ENCODE results near the gene PKN2. TPM values are rescaled to one million over a fixed set of nuclear protein-coding genes. Genes with fewer than 3 reads are reported as not detected.

PKN2 gene
- total RNA-seq, 1 donor from 2014 or later, result 23.9 TPM

DNA sequence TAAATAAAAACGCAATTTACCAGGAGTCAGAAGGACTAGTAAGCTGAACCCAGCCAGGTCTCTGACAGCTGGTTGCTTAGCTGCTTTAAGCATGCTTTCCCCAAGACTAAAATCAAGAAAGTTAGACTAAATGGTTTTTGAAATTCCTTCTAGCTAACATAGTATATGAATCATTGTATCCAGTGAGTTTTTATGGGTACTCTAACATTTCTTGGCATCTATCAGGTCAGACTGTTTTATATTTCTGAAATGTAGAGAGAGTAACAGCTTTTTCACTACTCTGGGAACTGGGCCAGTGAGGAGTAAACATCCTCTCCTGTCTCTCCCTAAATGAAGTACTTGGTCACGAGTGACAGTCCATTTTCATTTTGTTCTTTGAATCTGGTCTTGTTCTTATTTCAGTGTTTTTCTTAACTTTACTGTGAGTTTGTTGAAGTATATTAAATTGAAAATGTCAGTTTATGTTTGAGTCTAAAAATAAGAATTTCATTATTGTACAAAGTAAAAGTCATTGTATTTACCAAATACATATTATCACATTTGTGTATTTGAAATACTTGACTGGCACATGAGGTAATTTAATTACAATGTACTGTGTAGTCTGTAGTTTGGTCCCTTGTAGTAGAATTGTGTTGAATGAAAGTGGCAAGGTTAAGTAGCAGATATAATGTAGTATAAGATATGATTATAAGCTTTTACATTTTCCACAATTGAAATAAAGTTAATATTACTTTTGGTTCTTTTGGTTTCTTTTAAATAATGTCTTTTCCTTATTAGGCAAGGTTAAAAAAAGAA lies 47.6 kb downstream of the PKN2 start:
- DNase-seq (ENCODE audit: low read depth), result peak; percentile 84

DNA sequence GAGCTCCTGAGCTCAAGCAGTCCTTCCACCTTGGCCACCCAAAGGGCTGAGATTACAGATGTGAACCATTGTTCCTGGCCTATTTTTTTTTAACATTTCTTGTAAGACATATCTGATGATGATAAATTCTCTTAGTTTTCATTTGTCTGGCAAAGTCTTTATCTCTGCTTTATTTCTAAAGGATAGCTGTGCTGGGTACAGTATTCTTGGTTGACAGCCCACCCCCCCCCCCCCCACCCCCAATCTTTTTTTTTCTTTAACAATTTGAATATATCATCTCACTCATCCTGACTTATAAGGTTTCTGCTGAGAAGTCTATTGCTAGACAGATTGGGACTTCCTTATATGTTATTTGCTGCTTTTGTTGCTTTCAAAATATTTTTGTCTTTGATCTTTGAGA lies 51.3 kb downstream of the PKN2 start:
- no peak for DNase-seq (ENCODE audit: low read depth)

DNA sequence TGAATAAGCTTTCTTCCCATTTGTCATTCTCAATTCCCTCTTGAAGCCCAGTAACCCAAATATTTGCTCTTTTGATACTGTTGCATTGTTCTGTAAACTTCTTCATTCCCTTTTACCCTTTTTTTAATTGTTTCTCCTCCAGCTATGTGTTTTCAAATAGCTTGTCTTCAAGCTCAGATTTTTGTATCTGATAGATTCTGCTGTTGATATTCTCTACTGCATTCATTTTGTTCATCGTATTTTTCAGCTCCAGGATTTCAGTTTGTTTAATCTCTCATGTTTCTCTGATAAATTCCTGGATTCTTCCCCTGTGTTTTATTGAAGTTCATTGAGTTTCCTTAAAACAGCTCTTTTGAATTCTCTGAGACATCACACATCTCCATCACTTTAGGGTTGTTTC lies 51.8 kb downstream of the PKN2 start:
- DNase-seq (ENCODE audit: low read depth), result no peak

DNA sequence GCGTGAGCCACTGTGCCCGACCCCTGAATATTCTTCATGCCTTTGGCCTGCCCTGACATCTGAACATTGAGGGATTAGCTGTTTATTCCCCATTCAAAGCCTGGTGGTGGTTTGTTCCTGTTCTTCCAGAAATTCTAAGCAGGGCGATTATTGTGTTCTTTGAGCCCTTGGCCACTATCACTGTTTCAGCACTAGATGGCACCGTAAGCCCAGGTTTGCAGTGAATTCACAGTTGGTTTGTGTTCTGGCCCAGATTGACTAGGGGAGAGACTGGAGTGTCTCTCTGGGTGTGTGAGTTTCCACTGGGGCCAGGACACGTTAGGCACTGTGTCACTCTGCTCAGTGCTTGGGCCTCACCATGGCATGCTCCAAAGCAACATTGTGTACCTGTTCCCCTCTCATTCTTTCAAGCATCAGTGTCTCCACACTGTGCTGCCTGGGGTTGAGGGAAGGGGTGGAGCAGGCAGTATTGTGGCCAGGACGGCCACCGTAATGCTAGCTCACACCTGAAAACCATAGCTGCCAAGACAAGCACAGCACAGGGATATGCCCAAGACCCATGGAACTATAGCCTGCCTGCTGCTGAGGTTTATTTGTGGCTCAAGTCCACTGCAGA lies 52.7 kb downstream of the PKN2 start:
- peak; percentile 21 for DNase-seq (ENCODE audit: low read depth)

DNA sequence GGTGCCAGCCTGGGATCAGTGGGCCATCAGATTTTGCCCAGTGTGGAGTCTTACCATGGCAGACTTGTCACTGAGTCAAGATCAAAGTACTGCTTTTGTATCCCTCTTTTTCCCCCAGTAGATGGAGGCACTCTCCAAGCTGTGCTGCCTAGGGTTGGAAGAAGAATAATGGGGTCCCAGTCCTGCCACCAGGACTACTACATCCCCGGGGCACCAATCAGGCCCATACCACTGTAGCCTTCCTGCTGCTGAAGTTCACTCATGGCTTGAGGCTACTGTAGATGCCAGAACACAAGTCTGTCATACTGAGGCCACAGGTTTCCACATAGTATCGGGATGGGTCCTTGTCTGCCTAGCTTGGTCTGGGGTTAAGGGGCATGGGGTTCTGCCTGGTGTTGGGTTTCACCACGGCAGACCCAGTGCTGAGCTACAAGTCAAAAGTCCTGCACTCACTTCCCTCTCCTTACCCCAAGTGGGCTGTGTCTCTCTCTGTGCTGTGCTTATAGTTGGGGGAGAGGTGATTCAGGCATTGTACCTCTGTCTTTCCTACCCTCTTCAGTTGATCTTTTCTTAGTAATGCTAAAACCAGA lies 53.4 kb downstream of the PKN2 start:
- DNase-seq (ENCODE audit: low read depth), result no peak

DNA sequence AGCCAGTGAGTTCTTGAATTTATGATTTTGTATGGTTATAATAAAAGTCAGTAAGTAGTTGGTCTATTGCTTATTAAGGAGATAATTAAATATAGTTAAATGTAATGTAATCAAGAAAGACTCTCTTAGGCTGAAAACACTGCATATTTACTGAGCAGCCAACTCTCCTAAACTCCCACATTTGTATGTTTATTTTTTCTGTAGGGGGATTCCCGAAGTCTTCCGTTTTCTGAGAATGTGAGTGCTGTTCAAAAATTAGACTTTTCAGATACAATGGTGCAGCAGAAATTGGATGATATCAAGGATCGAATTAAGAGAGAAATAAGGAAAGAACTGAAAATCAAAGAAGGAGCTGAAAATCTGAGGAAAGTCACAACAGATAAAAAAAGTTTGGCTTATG lies 56.7 kb downstream of the PKN2 start:
- DNase-seq (ENCODE audit: low read depth), result no peak

DNA sequence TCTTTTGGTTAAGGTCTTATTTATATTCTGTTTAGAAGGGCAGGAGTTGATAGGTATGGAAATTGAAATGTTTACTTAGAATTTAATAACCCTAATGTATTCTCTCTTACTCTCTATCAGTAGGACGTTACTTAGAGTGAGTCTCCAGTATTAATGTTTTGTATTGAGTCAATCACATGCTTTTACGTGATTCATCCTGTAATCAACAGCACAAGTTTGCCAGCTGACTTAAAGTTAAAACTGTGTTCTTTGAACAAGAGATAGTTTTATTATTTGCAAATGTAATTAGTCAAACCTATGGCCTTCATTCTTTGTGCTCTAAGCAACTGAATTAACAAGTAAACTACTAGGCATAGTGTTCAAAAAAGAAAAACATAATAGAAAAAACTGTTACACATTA lies 57.3 kb downstream of the PKN2 start:
- peak; percentile 15 for DNase-seq (ENCODE audit: low read depth)

DNA sequence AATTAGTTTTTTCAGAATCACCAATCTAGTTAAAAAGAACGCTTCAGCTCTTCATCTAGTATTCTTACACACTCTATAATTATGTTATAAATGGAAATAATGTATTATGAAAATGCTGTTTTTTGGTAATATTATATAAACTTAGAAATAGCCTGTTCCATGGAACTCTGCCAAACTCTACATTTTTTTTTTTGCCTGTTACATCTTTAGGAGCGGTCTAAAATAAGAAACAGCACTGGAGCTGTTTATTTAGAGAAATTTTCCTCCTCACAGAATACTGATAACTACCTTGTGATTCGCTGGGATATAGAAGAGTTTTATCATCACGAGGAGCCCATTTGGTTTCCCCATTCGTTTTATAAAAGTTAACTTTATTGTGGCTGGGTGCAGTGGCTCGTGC lies 58.5 kb downstream of the PKN2 start:
- DNase-seq (ENCODE audit: low read depth), result no peak

DNA sequence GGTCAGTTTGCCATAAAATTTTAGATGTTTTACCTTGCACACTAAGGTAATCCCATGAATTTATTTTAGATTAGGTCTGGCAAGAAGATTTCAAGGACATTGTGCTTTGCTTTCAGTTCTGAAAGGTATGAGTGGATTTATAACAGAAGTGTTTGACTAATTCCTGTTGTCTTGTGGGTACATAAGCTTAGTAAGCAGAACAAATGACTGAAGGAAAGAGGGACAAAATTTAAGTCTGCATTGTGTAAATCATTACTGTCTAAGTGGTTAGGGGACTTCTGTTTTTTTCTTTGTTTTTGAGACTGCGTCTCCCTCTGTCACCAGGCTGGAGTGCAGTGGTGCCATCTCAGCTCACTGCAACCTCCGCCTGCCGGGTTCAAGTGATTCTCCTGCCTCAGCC lies 60.1 kb downstream of the PKN2 start:
- no peak for DNase-seq (ENCODE audit: low read depth)

DNA sequence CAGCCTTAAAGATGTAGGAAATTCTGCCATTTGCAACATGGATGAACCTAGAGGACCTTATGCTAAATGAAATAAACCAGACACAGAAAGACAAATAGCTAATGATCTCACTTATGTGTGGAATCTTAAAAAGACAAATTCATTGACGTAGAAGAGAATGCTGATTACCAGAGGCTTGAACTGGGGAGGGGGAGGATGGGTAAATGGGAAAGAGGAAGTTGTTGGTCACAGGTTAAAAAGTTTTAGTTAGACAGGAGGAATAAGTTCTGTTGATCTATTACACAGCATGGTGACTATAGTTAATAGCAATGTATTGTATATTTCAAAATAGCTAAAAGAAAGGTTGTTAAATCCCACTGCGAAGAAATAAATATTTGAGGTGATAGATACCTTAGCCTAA lies 62.8 kb downstream of the PKN2 start:
- DNase-seq (ENCODE audit: low read depth), result no peak

DNA sequence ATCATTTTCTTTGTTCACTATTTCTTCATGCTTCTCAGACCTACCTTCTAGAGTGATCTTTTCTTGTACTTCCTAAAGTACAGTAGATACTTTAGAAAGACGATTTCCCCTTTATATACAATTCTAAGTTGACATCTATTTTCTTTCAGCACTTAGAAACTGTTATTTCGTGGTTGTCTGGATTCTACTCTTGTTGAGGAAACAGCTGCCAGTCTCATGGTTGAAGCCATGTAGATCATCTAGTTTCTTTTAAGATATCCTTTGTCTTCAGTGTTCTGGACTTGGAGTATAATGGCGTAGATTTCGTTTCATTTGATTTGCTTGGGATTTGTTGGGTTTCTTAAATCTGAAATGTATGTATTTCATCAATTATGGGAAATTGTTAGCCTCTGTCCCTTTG lies 67.6 kb downstream of the PKN2 start:
- peak; percentile 22 for DNase-seq (ENCODE audit: low read depth)

DNA sequence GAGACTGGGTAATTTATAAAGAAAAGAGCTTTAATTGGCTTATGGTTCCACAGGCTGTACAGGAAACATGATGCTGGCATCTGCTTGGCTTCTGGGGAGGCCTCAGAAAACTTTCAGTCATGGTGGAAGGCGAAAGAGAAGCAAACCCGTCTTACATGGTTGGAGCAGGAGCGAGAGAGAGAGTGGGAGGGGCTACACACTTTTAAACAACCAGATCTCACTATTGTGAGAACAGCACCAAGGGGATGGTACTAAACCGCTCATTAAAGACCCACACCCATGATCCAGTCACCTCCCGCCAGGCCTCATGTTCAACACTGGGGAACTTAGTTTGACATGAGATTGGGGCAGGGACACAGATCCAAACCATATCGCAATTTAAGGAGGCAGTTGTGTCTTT lies 69.4 kb downstream of the PKN2 start:
- no peak for DNase-seq (ENCODE audit: low read depth)

DNA sequence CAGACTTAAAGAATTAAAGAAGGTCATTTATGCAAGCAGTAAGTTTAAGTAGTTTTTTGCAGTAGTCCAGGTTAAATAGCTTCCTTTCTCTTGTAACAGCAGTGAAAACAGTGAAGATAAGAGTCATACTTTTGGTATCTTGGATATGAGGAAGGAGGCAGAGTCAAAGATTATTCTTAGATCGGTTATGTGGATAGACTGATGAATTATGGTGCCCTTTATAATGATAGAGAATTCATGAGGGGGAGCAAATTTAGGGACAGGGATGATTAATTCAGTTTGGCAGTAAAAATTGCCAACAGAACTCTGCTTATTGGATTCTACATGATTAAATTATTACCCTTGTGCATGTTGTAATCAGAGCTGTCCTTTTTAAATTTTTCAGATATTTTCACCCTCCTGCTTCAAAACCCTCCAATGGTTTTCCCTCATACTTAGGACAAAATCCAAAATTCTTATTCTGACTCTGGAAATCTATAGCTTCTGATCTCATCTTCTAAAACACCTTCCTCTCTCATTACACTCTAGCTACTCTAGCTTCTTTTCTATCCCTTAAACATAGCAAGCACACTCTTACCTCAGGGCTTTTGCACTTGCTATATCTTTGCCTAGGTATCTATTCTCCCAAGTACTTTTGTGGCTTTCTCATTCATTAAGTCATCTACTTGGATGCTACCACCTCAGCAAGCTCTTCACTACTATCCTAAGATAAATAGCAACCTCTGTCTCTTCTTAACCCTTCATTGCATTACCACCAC lies 79.8 kb downstream of the PKN2 start:
- peak; percentile 44 for DNase-seq (ENCODE audit: low read depth)

DNA sequence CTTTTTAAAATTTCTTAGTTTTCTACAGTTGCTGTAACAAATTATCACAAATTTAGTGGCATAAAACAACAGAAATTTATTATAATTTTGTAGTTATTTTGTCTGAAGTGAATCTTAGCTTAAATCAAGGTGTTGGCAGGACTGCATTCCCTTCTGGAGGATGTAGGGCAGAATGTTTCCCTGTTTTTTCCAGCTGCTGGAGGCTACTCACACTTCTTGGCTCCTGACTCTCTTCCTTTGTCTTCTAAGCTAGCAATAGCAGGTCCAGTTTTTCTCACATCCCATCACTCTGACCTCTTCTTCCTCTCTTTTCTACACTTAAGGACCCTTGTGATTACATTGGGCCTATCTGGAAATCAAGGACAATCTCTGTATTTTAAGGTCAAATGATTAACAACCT lies 84.1 kb downstream of the PKN2 start:
- DNase-seq (ENCODE audit: low read depth), result no peak

DNA sequence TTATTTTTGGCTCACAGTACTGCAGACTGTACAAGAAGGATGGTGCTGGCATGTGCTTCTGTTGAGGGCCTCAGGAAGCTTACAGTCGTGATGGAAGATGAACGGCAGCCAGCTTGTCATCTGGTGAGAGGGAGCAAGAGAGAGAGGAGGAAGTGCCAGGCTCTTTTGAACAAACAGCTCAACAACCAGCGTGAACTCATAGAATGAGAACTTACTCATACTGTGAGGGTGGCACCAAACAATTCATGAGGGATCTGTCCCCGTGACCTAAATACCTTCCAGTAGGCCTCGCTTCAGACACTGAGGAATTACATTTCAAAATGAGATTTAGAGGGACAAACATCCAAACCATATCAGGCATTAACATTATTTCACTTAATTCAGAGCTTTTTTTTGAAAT lies 84.7 kb downstream of the PKN2 start:
- DNase-seq (ENCODE audit: low read depth), result no peak

DNA sequence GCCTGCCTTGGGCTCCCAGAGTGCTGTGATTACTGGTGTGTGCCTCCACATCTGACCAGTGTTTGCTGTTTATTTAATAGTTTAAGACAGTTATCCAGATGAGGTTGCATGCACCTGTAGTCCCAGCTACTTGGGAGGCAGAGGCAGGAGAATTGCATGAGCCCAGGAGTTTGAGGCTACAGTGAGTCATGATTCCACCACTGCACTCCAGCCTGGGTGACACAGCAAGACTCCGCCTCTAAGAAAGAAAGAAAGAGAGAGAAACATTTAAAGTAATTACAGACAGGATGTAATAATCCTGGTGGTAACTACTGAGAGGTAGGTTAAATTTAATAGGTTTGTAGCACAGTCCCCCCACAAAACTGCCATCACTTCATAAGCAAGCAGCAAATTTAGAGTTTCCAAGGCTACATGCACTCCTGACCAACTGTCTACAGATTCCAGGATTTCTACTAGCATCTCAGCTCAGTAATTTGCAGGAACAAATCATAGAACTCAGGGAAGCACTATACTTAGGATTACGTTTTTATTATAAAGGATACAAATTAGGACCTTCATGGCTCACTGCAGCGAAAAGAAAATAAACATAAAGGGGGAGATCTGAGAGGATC lies 89.6 kb downstream of the PKN2 start:
- DNase-seq (ENCODE audit: low read depth), result peak; percentile 18

DNA sequence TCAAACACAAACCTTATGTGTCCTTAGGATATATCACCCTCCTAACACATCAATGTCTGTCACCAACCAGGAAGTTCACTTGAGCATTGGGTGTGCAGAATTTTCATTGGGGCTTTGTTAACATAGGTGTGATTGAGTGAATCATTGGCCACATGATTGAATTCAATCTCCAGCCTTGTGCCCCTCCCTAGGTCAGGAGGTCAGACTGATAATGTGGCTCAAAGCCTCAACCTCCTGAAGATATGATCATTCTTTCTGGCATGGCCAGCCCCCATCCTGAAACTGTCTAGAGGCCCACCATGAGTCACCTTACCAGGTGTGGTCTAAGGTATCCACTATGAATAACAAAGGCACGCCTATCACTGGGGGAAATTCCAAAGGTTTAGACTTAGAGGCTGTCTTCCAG lies 90.1 kb downstream of the PKN2 start:
- DNase-seq (ENCODE audit: low read depth), result no peak

DNA sequence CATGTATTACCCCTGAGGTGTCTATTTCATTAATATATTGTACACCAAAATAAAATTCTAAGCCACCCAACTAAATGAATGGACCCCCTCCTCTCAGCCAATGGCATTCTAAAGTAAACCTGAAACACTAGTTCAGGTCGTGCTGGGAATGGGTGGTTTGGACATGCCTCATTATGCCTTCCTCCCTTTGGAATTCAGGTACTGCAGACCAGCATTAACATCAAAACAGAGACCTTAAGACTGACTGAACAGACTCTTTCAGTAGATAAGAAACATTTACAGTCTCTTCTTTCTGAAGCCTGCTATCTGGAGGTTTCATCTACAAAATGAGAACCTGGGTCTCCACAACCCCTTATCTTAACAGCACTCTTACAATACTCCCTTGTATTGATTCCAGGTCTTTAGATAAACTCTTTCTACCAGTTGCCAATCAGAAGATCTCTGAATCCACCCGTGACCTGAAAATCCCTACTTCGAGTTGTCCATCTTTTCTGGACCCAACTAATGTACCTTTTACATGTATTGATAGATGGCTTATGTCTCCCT lies 93.6 kb downstream of the PKN2 start:
- no peak for DNase-seq (ENCODE audit: low read depth)

DNA sequence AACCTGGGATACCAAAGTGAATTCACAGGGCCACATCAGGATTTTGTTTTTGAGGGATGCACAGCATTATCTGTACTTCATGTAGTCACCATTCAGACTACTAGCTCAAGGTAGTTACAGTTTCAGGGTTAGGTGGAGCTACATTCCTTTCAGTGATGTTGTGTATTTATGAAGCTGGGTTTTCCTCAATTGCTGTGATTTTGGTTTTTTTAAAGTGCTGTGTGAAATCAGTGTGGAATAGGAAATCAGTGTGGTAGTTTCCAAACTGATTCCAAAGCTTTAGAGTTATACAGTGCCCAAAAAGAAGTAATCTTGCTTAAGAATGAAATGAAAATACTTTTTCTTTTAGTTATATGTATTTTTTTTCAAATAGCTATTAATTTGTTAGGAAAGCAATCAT lies 95.8 kb downstream of the PKN2 start:
- no peak for DNase-seq (ENCODE audit: low read depth)

DNA sequence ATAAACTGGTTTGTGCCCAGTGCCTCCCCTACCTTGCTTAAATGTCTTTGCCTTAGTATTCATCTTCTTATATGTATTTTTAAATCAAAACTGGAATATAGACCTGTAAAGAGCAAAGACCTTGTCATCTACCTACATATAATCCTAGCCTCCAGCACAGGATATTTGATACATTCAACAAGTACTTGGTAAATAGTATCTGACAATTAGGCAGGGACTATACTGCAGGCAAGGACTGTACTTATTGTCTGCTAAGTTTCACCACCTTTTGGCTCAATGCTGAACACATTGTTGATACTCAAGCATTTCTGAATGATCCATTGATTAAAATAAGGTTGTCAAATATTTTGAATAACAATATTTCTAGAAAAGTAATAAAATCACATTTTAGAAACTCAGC lies 96.4 kb downstream of the PKN2 start:
- no peak for DNase-seq (ENCODE audit: low read depth)

DNA sequence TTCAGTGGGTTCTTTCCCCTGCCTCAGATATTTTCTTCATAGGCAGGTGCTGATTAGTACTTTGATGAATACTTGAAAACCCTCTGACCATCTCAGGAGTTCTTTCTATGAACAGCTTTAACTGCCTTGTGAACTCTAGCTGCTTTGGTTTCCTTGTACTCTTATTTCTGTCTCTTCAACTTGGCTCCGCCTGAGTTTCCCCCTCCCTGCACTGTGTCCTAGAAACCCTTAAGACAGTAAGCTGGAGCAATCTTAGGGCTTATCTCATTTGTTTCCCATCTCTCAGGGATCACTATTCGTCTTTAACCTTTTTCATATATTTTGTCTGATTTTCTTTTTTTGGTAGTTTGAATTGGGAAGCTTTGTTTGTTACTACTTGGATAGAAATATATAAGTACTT lies 99.1 kb downstream of the PKN2 start:
- no peak for DNase-seq (ENCODE audit: low read depth)
